ENCODE measurements around the gene ECSIT. TPM values are rescaled to one million over a fixed set of nuclear protein-coding genes. Genes with fewer than 3 reads are reported as not detected.

Gene ECSIT
- total and polyA plus RNA-seq, 2 donors (not counting 1 experiment from before 2014, with no cell fraction given): 45.6 to 63.1 TPM

GRCh38 chr19:11513946-11514345 is 15.0 kb downstream of the ECSIT start:
- Histone ChIP-seq H3K27ac (ENCODE audit: low read length in 2 of 2) (no peak overlapping the region), H3K79me2 (ENCODE audit: control insufficient read depth, insufficient read depth, low read length) (peaks cover 5% of the 10 kb centered on the region), H3K4me1 (ENCODE audit: control insufficient read depth in 2 of 2, insufficient read depth in 2 of 2, low read length in 2 of 2) (no peaks in the 10 kb centered on the region), H3K36me3 (replicated peaks in 1 of 2; ENCODE audit: control extremely low read depth in 1 of 2, control insufficient read depth in 1 of 2, extremely low read depth in 1 of 2, insufficient read depth in 2 of 2, low read length in 1 of 2) (peaks cover 8 to 36% of the 10 kb centered on the region in 2 experiments), H3K27me3 (replicated peaks in 1 of 4; ENCODE audit: control extremely low read depth in 1 of 4, control insufficient read depth in 3 of 4, insufficient read depth in 4 of 4, low read length in 3 of 4) (no peaks in the 10 kb centered on the region), H3K9me3 (ENCODE audit: control extremely low read depth in 1 of 3, control insufficient read depth in 2 of 3, insufficient read depth in 1 of 3, low read length in 2 of 3) (no peaks in the 10 kb centered on the region), H3K4me3 (ENCODE audit: control extremely low read depth in 1 of 5, extremely low read depth in 1 of 5, insufficient read depth in 1 of 5, low read depth in 2 of 5, low read length in 4 of 5) (no peak overlapping the region), H2AFZ (ENCODE audit: insufficient read depth, low read depth, low read length, poor library complexity, severe bottlenecking) (no peak overlapping the region), H4K20me1 (ENCODE audit: control insufficient read depth, insufficient read depth, low read length, poor library complexity, severe bottlenecking) (no peaks in the 10 kb centered on the region), H3K9ac (ENCODE audit: low read length) (no peak overlapping the region), H3K4me2 (replicated peaks; ENCODE audit: low read depth, low read length, poor library complexity, severe bottlenecking) (no peak overlapping the region)
- Mint-ChIP-seq H3K4me1 (no peaks in the 10 kb centered on the region), H3K27ac (no peak overlapping the region), H3K27me3 (no peaks in the 10 kb centered on the region), H3K4me3 (no peak overlapping the region), H3K9me3 (ENCODE audit: insufficient read depth) (no peaks in the 10 kb centered on the region)
- no peak for TF ChIP-seq CTCF (IDR thresholded peaks at IDR 0.05)
- no peak for TF ChIP-seq EZH2 (IDR thresholded peaks at IDR 0.05; ENCODE audit: borderline replicate concordance, insufficient read depth, low read depth, low read length, poor library complexity, severe bottlenecking)
- CTCF ChIA-PET: no interaction called here
- intact Hi-C loops (cut with micrococcal nuclease): no loop called here
- POLR2A ChIA-PET: no interaction called here
- 98% methylated on average over 20 of the region's 20 CpGs for WGBS (ENCODE audit: insufficient coverage)
- ATAC-seq (ENCODE audit: low read depth) (no peak), DNase-seq (no peak)

- WGBS (ENCODE audit: insufficient coverage): 91% methylated on average over 1 of the region's 8 CpGs
- TF ChIP-seq CTCF (IDR thresholded peaks at IDR 0.05) (no peak), EZH2 (IDR thresholded peaks at IDR 0.05; ENCODE audit: borderline replicate concordance, insufficient read depth, low read depth, low read length, poor library complexity, severe bottlenecking) (no peak)
Observed at GRCh38 chr19:11510444-11510843, 18.5 kb downstream of the ECSIT start.

More at GRCh38 chr19:11510444-11510843, 18.5 kb downstream of the ECSIT start:
- ATAC-seq (ENCODE audit: low read depth): no peak
- H3K27ac Mint-ChIP-seq: no peak overlapping the region
- Histone ChIP-seq H3K36me3 (replicated peaks in 1 of 2; ENCODE audit: control extremely low read depth in 1 of 2, control insufficient read depth in 1 of 2, extremely low read depth in 1 of 2, insufficient read depth in 2 of 2, low read length in 1 of 2) (peaks cover 5 to 16% of the 10 kb centered on the region in 2 experiments), H3K9me3 (ENCODE audit: control extremely low read depth in 1 of 3, control insufficient read depth in 2 of 3, insufficient read depth in 1 of 3, low read length in 2 of 3) (no peaks in the 10 kb centered on the region), H3K27ac (ENCODE audit: low read length in 2 of 2) (no peak overlapping the region), H3K4me2 (replicated peaks; ENCODE audit: low read depth, low read length, poor library complexity, severe bottlenecking) (no peak overlapping the region), H3K27me3 (replicated peaks in 1 of 4; ENCODE audit: control extremely low read depth in 1 of 4, control insufficient read depth in 3 of 4, insufficient read depth in 4 of 4, low read length in 3 of 4) (no peaks in the 10 kb centered on the region), H3K4me3 (ENCODE audit: control extremely low read depth in 1 of 5, extremely low read depth in 1 of 5, insufficient read depth in 1 of 5, low read depth in 2 of 5, low read length in 4 of 5) (no peak overlapping the region), H3K79me2 (ENCODE audit: control insufficient read depth, insufficient read depth, low read length) (no peaks in the 10 kb centered on the region), H3K9ac (ENCODE audit: low read length) (no peak overlapping the region), H3K4me1 (ENCODE audit: control insufficient read depth in 2 of 2, insufficient read depth in 2 of 2, low read length in 2 of 2) (peaks cover 4 to 6% of the 10 kb centered on the region in 2 donors), H4K20me1 (ENCODE audit: control insufficient read depth, insufficient read depth, low read length, poor library complexity, severe bottlenecking) (no peaks in the 10 kb centered on the region), H2AFZ (ENCODE audit: insufficient read depth, low read depth, low read length, poor library complexity, severe bottlenecking) (no peak overlapping the region)
- DNase-seq: no peak
- H3K4me3 Mint-ChIP-seq: no peak overlapping the region
- H3K27me3 Mint-ChIP-seq: no peaks in the 10 kb centered on the region
- H3K9me3 Mint-ChIP-seq (ENCODE audit: insufficient read depth): no peaks in the 10 kb centered on the region
- intact Hi-C loops (cut with micrococcal nuclease): no loop called here
- POLR2A ChIA-PET: no interaction called here
- CTCF ChIA-PET: no interaction called here
- peaks cover 6% of the 10 kb centered on the region for H3K4me1 Mint-ChIP-seq

Measured in B cell (primary cell).